Heart left ventricle (tissue), 16 donors: ENCODE measurements around the gene ARL5C. TPM values are rescaled to one million over a fixed set of nuclear protein-coding genes. Genes with fewer than 3 reads are reported as not detected.

Experiments used
- ATAC-seq, 4 donors: fragments of 200-7000 bp; cut with Tn5 transposase; one replicate each; pipeline ENCODE4 v1.9.1; 2020 to 2022; ENCODE audit warnings: moderate library complexity in 4 of 4, mild to moderate bottlenecking in 3 of 4, moderate number of reproducible peaks in 1 of 4
- DNase-seq, 5 donors: peaks; one replicate each; pipeline ENCODE4 v3.0.0-alpha.2; 2020
- H3K27ac ChIP-seq, 12 donors: fragments of 200-600 bp; sonication (generic) in 4 of 12; one replicate each; pipeline versions ENCODE4 v1.5.0 to v1.8.0; 2016 to 2022; ENCODE audit warnings: mild to moderate bottlenecking in 2 of 12
- H3K27me3 ChIP-seq, 9 donors: fragments of 200-600 bp; sonication (generic) in 2 of 9; one replicate each; pipeline versions ENCODE4 v1.5.1 to v1.8.0; 2016 to 2022; ENCODE audit warnings: mild to moderate bottlenecking in 3 of 9
- H3K36me3 ChIP-seq, 9 donors: fragments of 200-600 bp; sonication (generic) in 2 of 9; one replicate each; pipeline versions ENCODE4 v1.5.0 to v1.8.0; 2018 to 2022; ENCODE audit warnings: mild to moderate bottlenecking in 2 of 9
- H3K4me1 ChIP-seq, 12 donors: fragments of 200-600 bp; sonication (generic) in 4 of 12; one replicate each; pipeline versions ENCODE4 v1.5.0 to v1.8.0; 2016 to 2022; ENCODE audit warnings: mild to moderate bottlenecking in 3 of 12
- H3K4me3 ChIP-seq, 12 donors: fragments of 200-600 bp; sonication (generic) in 4 of 12; one replicate each; pipeline versions ENCODE4 v1.5.0 to v1.8.0; 2017 to 2022; ENCODE audit warnings: mild to moderate bottlenecking in 9 of 12, moderate library complexity in 4 of 12
- H3K9me3 ChIP-seq, 12 donors: fragments of 200-600 bp; sonication (generic) in 4 of 12; one replicate each; pipeline versions ENCODE4 v1.5.0 to v1.8.0; 2016 to 2022; ENCODE audit warnings: mild to moderate bottlenecking in 1 of 12
- POLR2A ChIP-seq, 2 donors: fragments of 450-650 bp; IDR thresholded peaks; one replicate each; pipeline ENCODE4 v1.6.1; 2017; ENCODE audit warnings: antibody characterized with exemption in 2 of 2, mild to moderate bottlenecking in 2 of 2, moderate library complexity in 2 of 2
- WGBS, 4 donors: extraction: QIAGEN DNeasy Blood & Tissue Kit in 2 of 4; methylation state at CpG; one replicate each; pipeline versions ENCODE4 v1.1.5 to v1.1.7; 2013 to 2018; 5-methylcytosine and 5-hydroxymethylcytosine counted together
- intact Hi-C, 10 donors: fragments of 100-400 bp; cut with DNase I; formaldehyde crosslinking; loops; one replicate each; pipeline versions ENCODE4 v1.11.1 to v1.14.2; 2022
- long read RNA-seq, 3 donors: library from polyadenylated mRNA; unstranded; transcript quantifications; one replicate each; pipeline ENCODE4 v2.0.0, GENCODE V29; 2020 to 2021
- polyA plus RNA-seq, 2 donors: library from polyadenylated mRNA; stranded (reverse); fragments of 200-250 nt; gene quantifications; one replicate each; pipeline ENCODE4 v1.2.3, GENCODE V29; 2013
- total RNA-seq, 9 donors: library from RNA; depleted of rRNA in 2 of 9; stranded (reverse); fragments of >200 nt in 2 of 9; fragmentation: NEBNext Ultra II Directional in 3 of 9; extraction: Animal tissue kit (Norgen Biotek cat#: 25700) in 3 of 9; gene quantifications; one replicate each; pipeline versions ENCODE4 v1.1.0 to v1.2.4, GENCODE V29; 2016 to 2023
- TF ChIP-seq, protein P1 (sequence below), 12 donors: fragments of 200-600 bp; sonication (generic) in 4 of 12; IDR thresholded peaks; one replicate each; pipeline versions ENCODE4 v1.5.0 to v1.8.0; 2018 to 2022; ENCODE audit warnings: antibody characterized with exemption in 12 of 12, mild to moderate bottlenecking in 5 of 12
- donor health status: ischemic (EF 13 %, LVEDD 7.1; RV severe dilation, severe dysfunction).
- donor health status: healthy with polysubstance abuse.
- donor health status: DM: no; HTN: yes; CAD: no.
- donor health status: DM: no; HTN: no; CAD: no.
- donor health status: ischemic (EF 25% LVEDD 6.9; RV normal size, moderate dysfunction).
- donor health status: ischemic (EF 25% LVEDD 5.7; RV mildly dilated, moderate dysfunction).
- donor health status: healthy.
- donor health status: DM: yes; HTN: yes; CAD: no.
- donor health status: ischemic (EF 35%, LVEDD 5.7; RV mildly dilated, moderate dysfunction).
- donor health status: nonischemic (EF 11% LVEDD 7.7; RV severe dilation, severe dysfunction).
- donor health status: DM: yes; HTN: yes; CAD: no.
- donor health status: PGD.
- donor health status: ischemic (EF 29% LVEDD 5.4; RV normal size, mild dysfunction).
- donor health status: nonischemic (EF 23%, LVEDD 6.1; RV moderate dilation, normal function).

The ARL5C gene, protein sequence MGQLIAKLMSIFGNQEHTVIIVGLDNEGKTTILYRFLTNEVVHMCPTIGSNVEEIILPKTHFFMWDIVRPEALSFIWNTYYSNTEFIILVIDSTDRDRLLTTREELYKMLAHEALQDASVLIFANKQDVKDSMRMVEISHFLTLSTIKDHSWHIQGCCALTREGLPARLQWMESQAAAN
- total RNA-seq (not detected), polyA plus RNA-seq (not detected)
- long read RNA-seq, donor 1: 0 reads
- long read RNA-seq, donor 2: 0 reads
- long read RNA-seq, donor 3: 0 reads

DNA sequence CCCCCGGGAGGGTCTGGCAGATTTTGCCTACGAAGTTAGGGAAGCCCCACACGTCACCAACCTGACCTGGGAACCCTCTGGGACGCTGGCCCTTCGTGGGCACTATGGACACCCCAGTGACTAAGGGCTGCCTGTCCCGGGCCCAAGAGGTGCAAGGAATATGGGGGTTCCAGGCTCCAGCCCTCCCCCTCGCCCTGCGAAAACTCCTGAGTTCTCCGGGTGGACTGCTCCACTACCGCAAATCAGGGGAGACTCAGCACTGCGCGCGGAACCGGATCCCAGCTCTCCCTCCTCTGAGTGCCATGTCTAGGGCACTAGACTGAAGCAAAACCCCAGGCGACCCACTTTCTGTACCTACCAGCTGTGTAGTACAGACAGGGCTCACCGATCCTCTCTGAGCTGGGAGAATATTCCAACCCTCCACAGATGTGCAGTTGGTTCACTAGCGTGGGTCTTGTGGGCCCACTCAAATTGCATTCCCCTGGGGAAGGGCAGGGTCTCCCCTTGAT is at the start of gene ARL5C:
TSS of gene ARL5C (minus strand) at position 321 of the 509 bp plus-strand sequence. CDS start 401 bp downstream, outside the sequence.
- 58 to 87% (median 68%) methylated on average over 10 to 17 of the region's 17 CpGs for WGBS, 4 donors
- ATAC-seq (no peak), DNase-seq (no peak)
- no peak for TF ChIP-seq POLR2A (IDR thresholded peaks at IDR 0.05)
- TF ChIP-seq, protein P1, sequence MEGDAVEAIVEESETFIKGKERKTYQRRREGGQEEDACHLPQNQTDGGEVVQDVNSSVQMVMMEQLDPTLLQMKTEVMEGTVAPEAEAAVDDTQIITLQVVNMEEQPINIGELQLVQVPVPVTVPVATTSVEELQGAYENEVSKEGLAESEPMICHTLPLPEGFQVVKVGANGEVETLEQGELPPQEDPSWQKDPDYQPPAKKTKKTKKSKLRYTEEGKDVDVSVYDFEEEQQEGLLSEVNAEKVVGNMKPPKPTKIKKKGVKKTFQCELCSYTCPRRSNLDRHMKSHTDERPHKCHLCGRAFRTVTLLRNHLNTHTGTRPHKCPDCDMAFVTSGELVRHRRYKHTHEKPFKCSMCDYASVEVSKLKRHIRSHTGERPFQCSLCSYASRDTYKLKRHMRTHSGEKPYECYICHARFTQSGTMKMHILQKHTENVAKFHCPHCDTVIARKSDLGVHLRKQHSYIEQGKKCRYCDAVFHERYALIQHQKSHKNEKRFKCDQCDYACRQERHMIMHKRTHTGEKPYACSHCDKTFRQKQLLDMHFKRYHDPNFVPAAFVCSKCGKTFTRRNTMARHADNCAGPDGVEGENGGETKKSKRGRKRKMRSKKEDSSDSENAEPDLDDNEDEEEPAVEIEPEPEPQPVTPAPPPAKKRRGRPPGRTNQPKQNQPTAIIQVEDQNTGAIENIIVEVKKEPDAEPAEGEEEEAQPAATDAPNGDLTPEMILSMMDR (IDR thresholded peaks at IDR 0.05): no peak
- Histone ChIP-seq H3K27ac (peak within 1 kb of the TSS in 8 of 12 donors; percentile 22 to 65 (median 48)), H3K4me1 (peaks cover 0 to 46% (median 26%) of the 10 kb centered on the region in 12 donors), H3K36me3 (no peaks in the 10 kb centered on the region), H3K4me3 (peak within 1 kb of the TSS; percentile 40 to 68 (median 58)), H3K9me3 (peaks cover 0 to 5% (median 0%) of the 10 kb centered on the region in 12 donors), H3K27me3 (no peaks in the 10 kb centered on the region)
- intact Hi-C loops: loop anchor here in 2 of 10 donors (10.0 kb wide), 2 partner anchors 69 to 301 kb away; no protein-coding TSS in a partner anchor

DNA sequence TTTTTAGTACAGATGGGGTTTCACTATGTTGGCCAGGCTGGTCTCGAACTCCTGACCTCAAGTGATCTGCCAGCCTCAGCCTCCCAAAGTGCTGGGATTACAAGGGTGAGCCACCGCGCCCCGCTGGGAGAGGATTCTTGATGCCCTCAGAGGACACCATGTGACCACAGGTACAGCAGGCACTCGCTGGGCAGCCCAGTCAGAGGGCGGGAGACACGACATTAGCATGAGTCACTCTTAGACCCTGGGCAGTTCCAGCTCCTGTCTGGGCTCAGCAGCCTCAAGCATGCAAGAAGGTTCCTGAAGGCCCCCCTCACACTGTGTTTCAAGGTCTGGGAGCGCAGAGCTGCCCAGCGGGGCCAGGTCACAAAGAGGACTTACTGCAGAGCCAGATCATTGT is 47.9 kb upstream of the ARL5C start:
- H3K4me3 ChIP-seq: no peak overlapping the region
- peaks cover 0 to 15% (median 0%) of the 10 kb centered on the region in 9 donors for H3K27me3 ChIP-seq
- no peaks in the 10 kb centered on the region for H3K9me3 ChIP-seq
- H3K36me3 ChIP-seq: no peaks in the 10 kb centered on the region
- peaks cover 3 to 21% (median 12%) of the 10 kb centered on the region in 12 donors for H3K4me1 ChIP-seq
- DNase-seq (no peak), ATAC-seq (no peak)
- 65 to 83% (median 76%) methylated on average over 6 to 9 of the region's 9 CpGs for whole genome bisulfite sequencing, 4 donors
- no peak overlapping the region for H3K27ac ChIP-seq
- TF ChIP-seq, protein P1 (IDR thresholded peaks at IDR 0.05): no peak
- TF ChIP-seq POLR2A (IDR thresholded peaks at IDR 0.05): no peak
- intact Hi-C loops: no loop called here

DNA sequence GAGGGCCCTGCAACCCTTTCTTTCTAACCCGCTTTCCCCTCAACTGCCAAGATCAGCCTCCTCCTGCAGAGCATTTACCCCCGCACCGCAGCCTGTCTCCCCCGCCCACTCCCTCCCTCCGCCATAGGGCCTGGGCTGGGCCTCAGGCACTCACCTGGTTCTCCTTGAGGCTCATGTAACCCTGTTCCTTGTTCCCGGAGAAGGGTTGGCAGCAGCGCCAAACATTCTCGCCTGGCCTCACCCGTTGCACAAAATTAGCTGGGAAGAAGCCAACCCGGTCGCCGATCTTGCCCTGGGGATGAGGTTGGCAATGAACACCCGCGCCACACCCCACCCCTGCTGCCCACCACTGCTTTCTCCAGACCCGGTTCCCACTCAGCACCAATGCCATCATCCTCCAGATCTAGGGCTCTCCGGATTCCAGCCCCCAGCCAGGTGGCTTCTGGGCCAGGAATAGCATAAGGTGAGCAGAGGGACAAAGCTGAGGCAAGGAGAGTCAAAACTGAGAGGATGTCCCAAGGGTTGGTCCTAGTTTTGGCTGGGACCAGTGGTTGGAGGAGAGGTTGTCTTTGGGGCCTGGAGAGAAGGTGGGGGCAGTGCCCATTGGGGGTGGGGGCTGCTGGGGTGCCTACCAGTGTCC is 47.0 kb upstream of the ARL5C start:
- TF ChIP-seq, protein P1 (IDR thresholded peaks at IDR 0.05): no peak
- no peak for TF ChIP-seq POLR2A (IDR thresholded peaks at IDR 0.05)
- peaks cover 0 to 12% (median 0%) of the 10 kb centered on the region in 9 donors for H3K27me3 ChIP-seq
- H3K27ac ChIP-seq: no peak overlapping the region
- intact Hi-C loops: no loop called here
- WGBS, 4 donors: 54 to 67% (median 57%) methylated on average over 15 to 16 of the region's 16 CpGs
- H3K4me1 ChIP-seq: peaks cover 3 to 23% (median 12%) of the 10 kb centered on the region in 12 donors
- H3K9me3 ChIP-seq: no peaks in the 10 kb centered on the region
- ATAC-seq (peak in 3 of 4 donors; percentile 7 to 26 (median 19)), DNase-seq (no peak)
- H3K4me3 ChIP-seq: no peak overlapping the region
- no peaks in the 10 kb centered on the region for H3K36me3 ChIP-seq

DNA sequence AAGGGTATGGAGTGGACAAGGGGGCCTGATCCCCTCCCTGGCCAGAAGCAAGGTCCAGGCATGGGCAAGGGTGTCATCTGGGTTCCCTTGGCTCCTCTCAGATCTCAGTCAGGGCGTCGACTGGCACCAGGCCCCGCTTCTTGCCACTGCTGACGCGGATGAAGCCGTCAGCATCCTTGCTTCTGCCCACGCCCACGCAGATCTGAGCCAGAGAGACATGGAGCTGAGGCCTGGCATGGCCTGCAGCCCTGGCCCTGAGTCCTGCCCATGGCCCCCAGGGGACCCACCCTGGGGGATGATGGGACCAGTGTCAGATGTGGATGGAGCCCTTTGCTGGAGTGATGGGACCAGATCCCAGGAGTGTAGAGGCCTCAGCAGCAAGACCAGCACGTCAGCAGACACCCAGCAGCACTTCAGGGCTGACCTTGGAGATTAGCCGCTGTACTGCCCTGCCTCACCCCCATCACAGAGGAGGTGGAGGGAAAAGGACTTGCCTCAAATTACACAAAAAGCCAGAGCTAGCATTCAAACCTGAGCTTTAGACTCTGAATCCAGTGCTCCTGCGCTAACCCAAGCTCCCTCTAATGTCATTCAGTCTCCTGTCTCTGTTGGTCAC is 46.3 kb upstream of the ARL5C start:
- no peak for DNase-seq
- Histone ChIP-seq H3K27me3 (peaks cover 0 to 9% (median 0%) of the 10 kb centered on the region in 9 donors), H3K4me3 (no peak overlapping the region), H3K4me1 (peaks cover 3 to 23% (median 12%) of the 10 kb centered on the region in 12 donors), H3K9me3 (no peaks in the 10 kb centered on the region), H3K36me3 (no peaks in the 10 kb centered on the region), H3K27ac (no peak overlapping the region)
- 70 to 84% (median 81%) methylated on average over 5 to 11 of the region's 11 CpGs for WGBS, 4 donors
- intact Hi-C loops: no loop called here
- ATAC-seq: peak in 2 of 4 donors; percentile 12 to 34
- TF ChIP-seq POLR2A (IDR thresholded peaks at IDR 0.05): no peak
- TF ChIP-seq, protein P1 (IDR thresholded peaks at IDR 0.05): no peak
